SK-N-SH treated with all-trans-retinoic acid at 6 μM for 48 hours (cell line): ENCODE measurements around the gene BRF1.

Experiments
- ATAC-seq: fragments of 200-7000 bp; cut with Tn5 transposase; 3 replicates; pipeline ENCODE4 v1.9.1; 2020; ENCODE audit warnings: mild to moderate bottlenecking, moderate library complexity
- ARNTL ChIP-seq: fragments of 450-650 bp; formaldehyde crosslinking; IDR thresholded peaks from 2 replicates; pipeline ENCODE4 v1.5.0; 2020; ENCODE audit warnings: low read depth, mild to moderate bottlenecking, moderate library complexity, borderline replicate concordance
- BACH2 ChIP-seq: fragments of 250-450 bp; sonication (Bioruptor Pico); IDR thresholded peaks from 2 replicates; pipeline ENCODE4 v1.9.0; 2021; ENCODE audit warnings: mild to moderate bottlenecking, borderline replicate concordance
- CREB5 ChIP-seq: fragments of 250-450 bp; sonication (Bioruptor Pico); IDR thresholded peaks from 2 replicates; pipeline ENCODE4 v1.5.1; 2020; ENCODE audit warnings: low read depth, mild to moderate bottlenecking, moderate library complexity
- CSDC2 ChIP-seq: fragments of 250-450 bp; sonication (Bioruptor Pico); IDR thresholded peaks from 2 replicates; pipeline ENCODE4 v1.5.0; 2020; ENCODE audit warnings: mild to moderate bottlenecking, moderate library complexity
- CSRNP3 ChIP-seq: fragments of 250-450 bp; sonication (Bioruptor Pico); IDR thresholded peaks from 2 replicates; pipeline ENCODE4 v1.5.1; 2021; ENCODE audit warnings: mild to moderate bottlenecking, moderate library complexity
- GLIS3 ChIP-seq: fragments of 250-450 bp; sonication (Bioruptor Pico); IDR thresholded peaks from 2 replicates; pipeline ENCODE4 v1.5.0; 2020; ENCODE audit warnings: mild to moderate bottlenecking, moderate library complexity
- ISL1 ChIP-seq: fragments of 250-450 bp; sonication (Bioruptor Pico); IDR thresholded peaks from 2 replicates; pipeline ENCODE4 v2.1.2; 2022; ENCODE audit warnings: mild to moderate bottlenecking, moderate library complexity
- OSR1 ChIP-seq: fragments of 250-450 bp; sonication (Bioruptor Pico); IDR thresholded peaks from 2 replicates; pipeline ENCODE4 v1.8.0; 2022; ENCODE audit warnings: moderate library complexity, mild to moderate bottlenecking, inconsistent platforms
- PATZ1 ChIP-seq: fragments of 250-450 bp; sonication (Bioruptor Pico); IDR thresholded peaks from 2 replicates; pipeline ENCODE4 v1.8.0; 2020; ENCODE audit warnings: mild to moderate bottlenecking, moderate library complexity, borderline replicate concordance
- POU6F1 ChIP-seq: fragments of 250-450 bp; sonication (Bioruptor Pico); IDR thresholded peaks from 2 replicates; pipeline ENCODE4 v1.8.0; 2021; ENCODE audit warnings: low read depth, mild to moderate bottlenecking, moderate library complexity, borderline replicate concordance
- PPARA ChIP-seq: fragments of 250-450 bp; sonication (Bioruptor Pico); IDR thresholded peaks from 2 replicates; pipeline ENCODE4 v1.5.0; 2020; ENCODE audit warnings: mild to moderate bottlenecking, borderline replicate concordance
- RARB ChIP-seq: fragments of 250-450 bp; sonication (Bioruptor Pico); IDR thresholded peaks from 2 replicates; pipeline ENCODE4 v1.8.0; 2021; ENCODE audit warnings: mild to moderate bottlenecking, moderate library complexity
- SNAI2 ChIP-seq: fragments of 250-450 bp; sonication (Bioruptor Pico); IDR thresholded peaks from 2 replicates; pipeline ENCODE4 v1.5.0; 2020; ENCODE audit warnings: mild to moderate bottlenecking, moderate library complexity
- TOX ChIP-seq: fragments of 250-450 bp; sonication (Bioruptor Pico); IDR thresholded peaks from 2 replicates; pipeline ENCODE4 v1.8.0; 2021; ENCODE audit warnings: mild to moderate bottlenecking, moderate library complexity, borderline replicate concordance
- TSHZ2 ChIP-seq: fragments of 250-450 bp; sonication (Bioruptor Pico); IDR thresholded peaks from 2 replicates; pipeline ENCODE4 v1.5.0; 2020; ENCODE audit warnings: mild to moderate bottlenecking, moderate library complexity
- ZC3H10 ChIP-seq: fragments of 250-450 bp; sonication (Bioruptor Pico); IDR thresholded peaks from 2 replicates; pipeline ENCODE4 v1.5.1; 2021; ENCODE audit warnings: mild to moderate bottlenecking, moderate library complexity
- ZFP3 ChIP-seq: fragments of 250-450 bp; sonication (Bioruptor Pico); IDR thresholded peaks from 2 replicates; pipeline ENCODE4 v1.5.0; 2020; ENCODE audit warnings: mild to moderate bottlenecking, moderate library complexity
- ZFP30 ChIP-seq: fragments of 450-650 bp; formaldehyde crosslinking; IDR thresholded peaks from 2 replicates; pipeline ENCODE4 v1.5.0; 2022; ENCODE audit warnings: mild to moderate bottlenecking, moderate library complexity
- ZNF565 ChIP-seq: fragments of 450-650 bp; formaldehyde crosslinking; conservative IDR thresholded peaks from 2 replicates; pipeline ENCODE4 v1.5.0; 2020; ENCODE audit warnings: low read depth, mild to moderate bottlenecking, moderate library complexity
- ZNF70 ChIP-seq: fragments of 450-650 bp; formaldehyde crosslinking; IDR thresholded peaks from 2 replicates; pipeline ENCODE4 v1.5.0; 2020; ENCODE audit warnings: mild to moderate bottlenecking, moderate library complexity
- ZNF8 ChIP-seq: fragments of 450-650 bp; formaldehyde crosslinking; IDR thresholded peaks from 2 replicates; pipeline ENCODE4 v1.5.0; 2020; ENCODE audit warnings: mild to moderate bottlenecking, moderate library complexity

Gene BRF1

GRCh38 chr14:105219043-105219612 is 81.7 kb downstream of the BRF1 start:
- TF ChIP-seq ZFP30 (no peak), ZNF70 (CRISPR knock-in tag) (no peak), CREB5 (CRISPR knock-in tag) (no peak), ZNF8 (CRISPR knock-in tag) (no peak), ISL1 (CRISPR knock-in tag) (no peak), BACH2 (CRISPR knock-in tag) (no peak)
- ATAC-seq = no peak

- no peak for TF ChIP-seq GLIS3 (CRISPR knock-in tag)
- no peak for TF ChIP-seq ARNTL (CRISPR knock-in tag)
- TF ChIP-seq RARB (CRISPR knock-in tag) = no peak
- no peak for TF ChIP-seq ZNF565 (CRISPR knock-in tag)
- TF ChIP-seq CSDC2 = no peak
- TF ChIP-seq PPARA (CRISPR knock-in tag) = no peak
- no peak for ATAC-seq
These were observed 82.2 kb downstream of the BRF1 start for GRCh38 chr14:105218611-105219010.

GRCh38 chr14:105217774-105218173 is 83.0 kb downstream of the BRF1 start:
- TF ChIP-seq SNAI2 (CRISPR knock-in tag) (no peak), PPARA (CRISPR knock-in tag) (no peak), OSR1 (CRISPR knock-in tag) (no peak), CSRNP3 (CRISPR knock-in tag) (no peak), BACH2 (CRISPR knock-in tag) (no peak), RARB (CRISPR knock-in tag) (no peak), ZFP3 (CRISPR knock-in tag) (no peak), POU6F1 (CRISPR knock-in tag) (no peak), ZC3H10 (CRISPR knock-in tag) (no peak), PATZ1 (CRISPR knock-in tag) (no peak), TSHZ2 (CRISPR knock-in tag) (no peak), TOX (CRISPR knock-in tag) (no peak)
- ATAC-seq = no peak
